CD4-positive, alpha-beta T cell treated with Interleukin-4 for 1 hour (primary cell): ENCODE data around the gene FOXS1.
A peak's percentile ranks its signal among the peaks of the same experiment; 100 is the strongest.

Experiments
- DNase-seq, 2 donors: peaks; one replicate each; pipeline ENCODE4 v3.0.0-alpha.2; 2020 to 2022

The FOXS1 gene

GRCh38 chr20:31845300-31845863 is at the start of gene FOXS1:
Gene FOXS1 (minus strand): TSS chr20:31845604. CDS start chr20:31845542, 62 bp downstream.
- DNase-seq: no peak

DNA sequence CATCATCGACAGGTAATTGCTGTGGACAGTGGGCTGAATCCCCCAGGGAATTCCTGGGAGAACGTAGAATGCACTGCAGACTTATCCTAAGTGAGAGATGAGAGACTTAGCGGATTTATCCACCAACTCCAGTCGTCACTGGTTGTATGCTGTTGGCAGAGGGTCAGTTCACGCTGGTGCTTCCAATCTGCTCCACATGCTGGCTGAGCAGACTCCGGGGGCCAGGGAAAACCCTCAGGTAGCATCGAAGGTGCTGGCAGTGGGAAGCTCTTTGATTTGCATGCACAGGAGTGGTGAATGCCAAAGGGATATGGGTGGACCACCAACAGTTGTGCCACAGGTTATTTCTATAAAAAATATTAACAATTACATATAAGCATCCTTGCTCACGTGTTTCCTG is 45.2 kb upstream of the FOXS1 start:
- DNase-seq: no peak

DNA sequence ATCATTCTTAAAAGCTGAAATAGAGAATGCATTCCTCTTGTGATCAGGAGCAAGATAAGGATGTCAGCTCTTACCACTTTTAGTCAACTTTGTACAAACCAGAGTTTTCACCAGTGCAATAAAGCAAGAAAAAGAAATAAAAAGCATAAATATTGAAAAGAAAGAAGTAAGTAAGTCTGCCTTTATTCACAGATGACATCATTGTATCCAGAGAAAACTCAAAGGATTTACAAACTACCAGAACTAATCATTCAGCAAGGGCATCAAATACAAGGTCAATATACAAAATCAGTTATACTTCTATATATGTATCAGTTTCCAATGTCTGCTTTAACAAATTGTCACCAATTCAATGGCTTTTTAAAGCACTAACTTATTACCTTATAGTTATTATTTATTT is 38.4 kb upstream of the FOXS1 start:
- DNase-seq: no peak

DNA sequence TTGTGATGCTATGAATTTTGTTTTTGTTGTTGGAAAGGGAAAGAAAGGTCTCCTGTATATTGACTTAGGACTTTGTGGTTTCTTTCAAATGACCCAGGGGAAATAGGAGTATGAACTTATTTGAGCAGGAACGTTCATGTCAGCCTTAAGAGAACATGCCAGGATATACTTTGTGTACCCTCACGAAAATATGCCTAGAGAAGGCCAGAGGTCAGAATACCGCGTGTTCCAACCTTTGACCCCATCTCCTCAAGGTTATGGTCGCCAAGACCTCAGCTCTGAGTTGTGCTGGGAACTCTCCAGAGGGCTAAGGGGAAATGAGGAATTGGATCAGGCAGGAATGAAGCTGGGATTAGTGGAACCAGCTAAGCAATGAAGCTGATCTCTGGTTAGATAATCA is 36.5 kb upstream of the FOXS1 start:
- no peak for DNase-seq

- DNase-seq: peak; percentile 86 to 90
These were observed 34.0 kb upstream of the FOXS1 start for GRCh38 chr20:31879143-31879987.

DNA sequence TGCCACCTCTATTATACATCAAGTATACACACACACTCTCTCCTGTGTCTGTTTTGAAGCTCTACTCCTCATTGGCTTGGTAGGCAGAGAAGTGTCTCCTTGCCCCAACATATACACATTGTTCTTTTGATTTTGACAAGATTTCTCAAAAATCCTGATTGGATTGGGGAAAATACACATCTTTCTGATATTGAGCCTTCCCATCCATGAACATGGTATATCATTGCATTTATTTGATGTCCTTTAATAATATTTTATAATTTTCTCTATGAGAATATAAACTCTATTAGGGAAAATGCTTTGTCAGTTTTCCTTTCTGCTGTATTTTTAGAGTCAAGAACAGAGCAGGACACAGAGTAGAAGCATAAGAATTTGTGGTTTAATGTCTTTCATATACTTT is 32.3 kb upstream of the FOXS1 start:
- DNase-seq: no peak

GRCh38 chr20:31875671-31876070 is 30.3 kb upstream of the FOXS1 start:
- DNase-seq: no peak

- no peak for DNase-seq
These were observed 27.0 kb upstream of the FOXS1 start for GRCh38 chr20:31872406-31872805.

DNA sequence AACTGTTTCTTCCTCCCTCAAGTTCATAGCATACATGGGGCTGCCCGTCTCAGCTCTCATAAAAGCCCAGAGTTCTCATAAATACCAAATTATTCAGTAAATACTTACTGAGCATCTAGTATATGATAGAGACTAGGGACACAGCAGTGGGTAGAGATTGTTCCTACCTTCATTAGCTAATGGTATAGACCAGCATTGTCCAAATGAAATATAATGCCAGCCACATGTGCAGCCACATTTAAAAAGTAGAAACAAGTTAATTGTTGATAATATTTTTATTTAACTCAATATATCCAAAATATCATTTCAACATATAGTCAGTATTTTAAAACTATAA is 26.2 kb upstream of the FOXS1 start:
- DNase-seq: no peak

GRCh38 chr20:31870726-31871617 is 25.6 kb upstream of the FOXS1 start:
- DNase-seq: no peak

DNA sequence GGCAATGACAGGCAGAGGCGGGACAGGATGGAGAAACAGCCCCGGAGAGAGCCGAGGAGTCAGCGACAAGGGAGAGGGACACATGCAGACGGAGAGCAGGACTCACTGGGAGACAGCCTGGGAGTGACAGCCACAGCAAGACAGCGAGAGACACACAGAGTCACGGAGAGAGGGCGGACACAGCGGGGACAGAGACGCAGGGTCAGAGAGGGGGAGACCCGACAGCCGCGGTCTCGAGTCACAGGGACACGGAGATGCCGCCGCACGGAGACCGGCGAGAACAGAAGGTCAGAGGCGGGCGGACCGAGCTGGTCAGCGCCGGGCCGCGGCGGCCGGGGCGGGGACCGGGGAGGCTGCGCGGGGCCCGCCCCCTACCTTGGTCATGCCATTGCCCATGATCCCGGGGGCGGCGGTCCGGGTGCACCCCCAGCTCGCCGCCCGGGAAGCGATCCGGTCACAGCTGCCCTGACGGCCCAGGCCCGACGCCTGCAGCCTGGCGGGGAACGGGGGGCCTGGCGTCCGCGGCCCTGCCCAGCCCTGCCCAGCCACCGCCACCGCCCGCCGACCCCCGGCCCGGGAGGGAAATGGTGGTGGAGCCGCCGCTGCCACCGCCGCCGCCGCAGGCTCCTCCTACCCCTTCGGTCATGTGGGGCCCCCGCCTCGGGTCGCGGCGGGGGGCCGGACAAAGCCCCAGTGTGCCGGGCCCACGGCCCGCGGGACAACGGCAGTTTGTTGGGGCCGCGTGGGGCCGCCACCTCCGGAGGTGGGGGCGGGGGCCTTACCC is 24.7 kb upstream of the FOXS1 start, which contains the start of the genes DUSP15 and TTLL9:
Gene DUSP15 (minus strand): TSS at position 586 of the 784 bp plus-strand sequence. CDS start 190 bp downstream, at position 396.
Gene TTLL9 (plus strand): TSS at position 693 of the 784 bp plus-strand sequence. CDS start 493 bp downstream, outside the sequence.
- no peak for DNase-seq

GRCh38 chr20:31869673-31869941 is 24.2 kb upstream of the FOXS1 start:
- no peak for DNase-seq

DNA sequence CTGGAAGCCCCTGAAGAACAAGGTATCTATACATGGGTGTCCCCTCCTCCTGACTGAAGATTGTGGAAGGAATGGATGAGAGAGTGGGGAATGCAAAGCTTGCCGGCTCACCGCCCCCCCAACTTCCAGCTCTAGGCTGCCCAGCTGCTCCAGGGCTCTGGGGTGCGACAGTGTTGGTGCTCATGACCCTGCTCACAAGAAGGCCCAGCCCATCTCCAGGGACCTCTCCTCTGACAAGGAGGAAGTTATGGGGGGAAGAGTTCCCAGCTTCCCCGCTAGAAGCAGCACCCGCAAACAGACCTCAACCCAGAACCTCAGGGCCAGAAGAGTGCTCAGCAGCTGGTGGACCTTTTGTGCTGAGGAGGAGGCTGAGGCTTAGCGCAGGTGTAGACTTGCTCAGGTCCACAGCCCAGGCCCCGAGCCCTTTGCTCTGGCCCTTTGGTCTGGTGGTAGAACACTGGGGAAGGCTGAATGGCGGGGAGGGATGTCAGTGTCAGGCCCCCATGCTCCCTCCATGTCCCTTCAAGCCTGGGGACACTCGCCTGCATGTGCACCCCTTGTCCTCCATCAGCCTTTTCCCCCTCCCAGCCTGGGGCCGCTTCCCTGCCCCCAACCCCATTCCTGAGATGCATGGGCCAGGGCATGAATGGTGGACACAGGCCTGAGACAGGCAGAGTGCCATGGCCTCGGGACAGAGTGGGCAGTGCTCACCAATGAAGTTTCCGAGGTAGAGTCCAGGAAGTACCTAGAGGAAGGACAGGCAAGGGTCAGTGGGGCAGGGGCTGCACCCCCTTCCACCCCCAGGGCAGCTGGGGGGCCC is 23.7 kb upstream of the FOXS1 start:
- DNase-seq: no peak

DNA sequence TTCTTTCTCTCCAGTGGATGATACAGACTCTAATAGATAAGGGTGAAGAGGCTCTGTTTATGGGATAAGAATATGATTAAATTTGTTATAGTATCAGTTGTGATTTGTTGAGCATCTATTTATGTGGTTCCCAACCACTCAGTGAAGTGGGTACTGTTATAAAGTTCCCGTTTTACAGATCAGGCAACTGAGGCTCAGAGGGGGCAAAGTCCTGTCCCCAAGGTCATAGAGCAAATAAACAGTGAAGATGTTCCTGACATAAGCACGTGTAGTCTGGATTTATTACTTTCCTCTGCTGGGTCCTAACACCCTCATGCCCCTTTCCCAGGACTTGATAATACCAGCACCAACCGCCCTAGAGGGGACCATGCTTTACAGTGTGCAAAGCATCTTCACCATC is 20.8 kb upstream of the FOXS1 start:
- no peak for DNase-seq

DNA sequence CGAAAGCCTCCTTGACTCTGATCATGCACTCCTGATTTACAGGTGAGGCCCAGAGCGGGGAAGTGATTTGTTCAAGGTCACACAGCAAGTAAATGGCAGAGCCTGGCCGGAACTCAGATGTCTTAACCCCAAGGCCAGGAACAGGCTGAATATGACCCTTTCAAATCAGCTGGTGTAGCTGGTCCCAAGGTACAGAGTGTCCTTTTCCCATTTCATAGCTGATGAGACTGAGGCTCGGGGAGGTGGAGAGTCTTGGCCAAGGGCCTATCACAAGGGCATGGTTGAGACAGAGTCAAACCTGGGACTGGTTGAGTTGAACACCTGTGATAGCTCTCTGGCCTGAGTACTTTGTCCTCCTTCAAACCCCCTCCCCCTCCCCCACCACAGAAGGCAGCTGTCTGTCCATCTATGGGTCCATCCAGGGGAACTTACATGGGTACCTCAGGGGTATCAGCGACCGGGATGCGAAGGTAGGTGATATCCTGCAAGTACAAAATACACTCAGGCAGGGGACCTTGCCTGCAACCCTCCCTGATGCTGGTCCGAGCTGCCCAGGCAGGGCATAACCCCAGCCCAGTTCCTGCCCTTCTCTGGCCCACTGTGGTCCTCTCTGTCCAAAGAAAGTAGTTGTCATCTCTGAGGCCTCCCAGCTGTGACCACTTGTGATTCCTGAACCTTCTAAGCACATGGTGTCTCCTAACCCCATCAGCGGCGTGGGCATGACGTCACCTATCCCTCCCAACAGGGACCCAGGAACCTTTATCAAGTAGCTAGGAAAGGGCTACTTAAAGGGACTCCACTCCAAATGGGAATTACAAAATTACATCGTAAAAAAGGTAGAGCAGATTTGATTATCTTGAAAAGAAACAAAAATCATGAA is 19.4 kb upstream of the FOXS1 start:
- DNase-seq: no peak

DNA sequence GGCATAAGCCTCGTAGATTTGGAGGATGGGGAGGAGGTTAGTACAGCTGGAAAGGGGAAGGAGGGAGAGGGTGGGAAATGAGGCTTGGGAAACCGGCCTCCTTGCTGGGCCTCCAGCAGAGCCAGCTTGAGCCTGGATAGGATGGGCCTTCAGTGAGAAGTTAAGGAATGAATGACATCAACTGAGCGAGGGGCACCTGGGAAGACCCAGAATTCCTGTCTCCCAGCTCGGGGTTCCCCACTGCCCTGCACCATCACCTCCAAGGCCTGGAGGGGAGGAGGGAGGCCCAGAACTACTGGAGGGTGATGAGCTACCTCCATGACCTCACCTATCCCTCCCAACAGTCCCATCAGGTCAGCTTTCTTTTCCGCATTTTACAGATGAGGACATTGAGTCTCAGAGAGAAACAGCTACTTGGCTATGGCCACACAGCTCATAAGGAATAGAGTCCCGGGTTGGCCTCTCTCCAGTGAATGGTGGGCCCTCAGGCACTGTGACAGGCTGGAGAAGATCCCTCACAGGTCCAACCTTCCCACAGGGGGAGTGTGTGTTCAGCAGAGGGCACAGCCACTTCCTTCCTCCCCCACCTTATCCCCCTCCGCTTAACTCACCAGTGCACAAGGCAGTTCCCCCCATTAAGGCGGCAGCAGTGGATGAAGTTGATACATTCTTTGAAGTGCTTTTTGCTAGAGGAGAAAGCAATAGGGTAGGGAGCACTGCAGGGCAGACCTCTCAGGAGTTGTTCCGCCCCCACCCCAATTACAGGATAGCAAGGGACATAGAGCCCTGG is 18.1 kb upstream of the FOXS1 start:
- DNase-seq: no peak

- no peak for DNase-seq
These were observed 17.1 kb upstream of the FOXS1 start for GRCh38 chr20:31862506-31862905.

DNA sequence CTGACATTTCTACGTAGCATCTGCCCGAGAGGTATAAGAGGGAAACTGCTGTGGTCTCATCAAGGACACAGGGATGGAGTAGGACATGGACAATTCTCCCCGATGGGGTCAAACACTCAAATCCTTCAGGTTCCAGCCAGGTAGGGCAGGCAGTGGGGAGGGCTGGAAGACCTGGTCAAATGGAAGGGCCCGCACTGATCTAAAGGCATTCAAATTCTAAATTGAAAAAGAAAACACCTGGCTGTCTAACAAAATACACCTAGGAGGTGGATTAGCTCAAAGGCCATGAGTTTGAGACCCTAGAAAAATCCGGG is 16.7 kb upstream of the FOXS1 start:
- no peak for DNase-seq

DNA sequence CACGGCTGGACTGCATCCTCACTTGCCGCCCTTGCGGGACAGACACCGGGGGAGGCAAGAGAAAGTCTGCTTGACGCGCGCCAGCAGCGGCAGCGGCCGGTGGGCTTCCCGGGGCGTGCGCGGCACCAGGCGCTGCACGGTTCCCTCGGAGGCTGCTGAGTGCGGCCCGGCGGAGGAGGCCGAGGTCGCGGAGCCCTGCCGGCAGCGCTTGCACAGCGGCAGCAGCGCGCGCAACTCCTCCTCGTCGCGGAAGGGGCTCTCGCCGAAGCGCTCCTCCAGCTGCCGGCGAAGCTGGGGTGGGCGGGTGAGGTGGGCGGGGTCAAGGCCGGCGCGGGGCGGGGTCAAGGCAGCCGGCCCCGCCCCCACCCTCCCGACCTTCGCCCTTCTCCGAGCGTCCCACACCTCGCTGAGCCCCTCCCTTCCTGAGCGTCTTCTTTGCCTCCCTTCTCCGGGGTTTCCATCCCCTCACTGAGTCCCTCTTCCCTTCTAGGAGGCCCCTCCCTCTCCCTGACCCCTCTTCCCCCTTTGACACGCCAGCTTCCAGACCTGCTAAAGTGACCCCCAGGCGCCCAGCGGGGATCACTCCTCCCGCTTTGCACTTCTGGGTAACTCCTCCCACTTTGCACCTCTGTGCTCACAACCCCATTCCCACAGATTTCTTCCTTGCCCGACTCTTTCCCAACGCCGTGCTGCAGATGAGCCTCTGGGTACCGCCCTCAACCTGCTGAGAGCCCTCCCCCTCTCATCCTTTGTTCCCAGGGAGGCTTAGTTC is 16.2 kb upstream of the FOXS1 start:
- DNase-seq: peak; percentile 76 to 77

DNA sequence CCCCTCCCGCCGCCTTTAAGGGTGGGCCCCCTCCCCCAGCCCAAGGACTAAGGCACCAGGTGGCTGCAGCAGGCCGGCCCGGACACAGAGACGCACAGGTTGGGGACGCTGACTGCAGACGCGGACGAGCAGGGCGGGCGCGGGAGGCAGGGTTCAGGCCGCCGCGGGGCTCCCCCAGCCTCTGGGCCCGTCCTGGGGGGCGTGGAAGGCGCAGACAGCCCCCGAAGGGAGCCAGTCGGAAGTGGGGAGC is 15.7 kb upstream of the FOXS1 start:
- DNase-seq: no peak
